ENCODE results near the gene CLIC4.

GRCh38 chr1:24708938-24709337 is 36.3 kb upstream of the CLIC4 start:
- TF ChIP-seq ATF3 (IDR thresholded peaks at IDR 0.05; ENCODE audit: insufficient read depth, low read depth, low read length) (no peak), CTCF (IDR thresholded peaks at IDR 0.05; ENCODE audit: control extremely low read depth in 1 of 3, insufficient read depth in 1 of 3, low read depth in 1 of 3, low read length in 3 of 3) (no peak), POLR2A (IDR thresholded peaks at IDR 0.05; ENCODE audit: control extremely low read depth in 1 of 2, low read depth in 2 of 2, low read length in 2 of 2) (no peak), HDAC6 (IDR thresholded peaks at IDR 0.05; ENCODE audit: low read depth, low read length) (no peak), YY1 (IDR thresholded peaks at IDR 0.05; ENCODE audit: low read depth, low read length) (no peak), NRF1 (IDR thresholded peaks at IDR 0.05; ENCODE audit: low read depth, low read length) (no peak), BCL11A (IDR thresholded peaks at IDR 0.05; ENCODE audit: low read depth in 2 of 2, low read length in 2 of 2) (no peak), RAD21 (IDR thresholded peaks at IDR 0.05 in 1 of 2, conservative IDR thresholded peaks at IDR 0.05 in 1 of 2; ENCODE audit: low read depth in 2 of 2, low read length in 2 of 2) (no peak), SRF (IDR thresholded peaks at IDR 0.05; ENCODE audit: low read depth, low read length) (no peak), ZNF274 (IDR thresholded peaks at IDR 0.05; ENCODE audit: borderline replicate concordance, extremely low read depth, low read length) (no peak), CBX5 (IDR thresholded peaks at IDR 0.05; ENCODE audit: low read depth, low read length) (no peak), SP4 (IDR thresholded peaks at IDR 0.05; ENCODE audit: low read length) (no peak), EZH2 (IDR thresholded peaks at IDR 0.05; ENCODE audit: low read depth, low read length, severe bottlenecking) (no peak), CTBP2 (IDR thresholded peaks at IDR 0.05; ENCODE audit: borderline replicate concordance, insufficient read depth, insufficient read length, low read length) (no peak)
